ENCODE data around the gene TNFRSF13B.
"Not testable (repeated sequence)": the region's sequence is repeated elsewhere in the genome, so short reads cannot be mapped to it uniquely, and the experiment has no call there.

TNFRSF13B gene

DNA sequence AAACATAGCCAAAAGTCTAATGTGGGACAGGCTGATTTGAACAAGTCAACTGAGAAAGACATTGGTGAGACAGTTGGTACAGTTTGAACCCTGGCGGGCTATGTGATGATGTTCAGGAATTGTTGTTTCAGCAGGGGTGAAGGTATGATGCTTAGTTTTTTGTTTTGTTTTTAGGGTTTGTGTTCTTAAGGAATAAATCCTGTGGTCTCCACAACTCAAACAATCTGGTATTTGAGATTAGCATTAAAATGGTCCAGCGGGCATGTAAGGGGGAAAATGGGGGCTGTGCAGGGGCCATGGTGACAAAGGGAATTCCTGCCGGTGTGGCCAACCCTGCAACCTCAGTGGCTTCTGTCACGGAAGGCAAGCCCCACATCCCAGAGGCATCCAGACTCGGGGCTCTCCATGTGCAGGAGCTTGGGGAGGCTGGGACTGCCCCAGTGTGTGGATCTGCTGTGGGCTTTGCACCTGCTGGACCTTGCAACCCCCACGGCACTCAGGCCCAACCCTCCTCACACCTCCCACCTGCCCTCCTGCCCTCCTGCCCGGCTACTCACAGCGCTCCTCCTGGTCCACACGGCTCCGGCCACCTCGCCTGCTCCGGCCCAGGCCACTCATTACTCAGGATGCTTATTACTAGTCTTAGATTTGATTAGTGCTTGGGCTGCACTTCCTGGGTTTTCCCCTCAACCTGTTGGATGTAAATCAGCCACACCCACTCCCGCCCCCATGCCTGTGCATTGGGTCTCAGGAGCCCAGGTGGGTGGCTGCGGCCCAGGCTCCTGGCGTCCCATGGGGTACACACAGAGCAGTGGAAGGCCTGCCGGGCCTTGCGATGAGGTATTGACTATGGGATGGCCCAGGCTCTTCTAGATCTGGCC is at the start of gene TNFRSF13B:
TSS of gene TNFRSF13B (minus strand) at position 661 of the 881 bp plus-strand sequence. CDS start at position 618, 43 bp downstream.
- DNase-seq, result no peak

DNA sequence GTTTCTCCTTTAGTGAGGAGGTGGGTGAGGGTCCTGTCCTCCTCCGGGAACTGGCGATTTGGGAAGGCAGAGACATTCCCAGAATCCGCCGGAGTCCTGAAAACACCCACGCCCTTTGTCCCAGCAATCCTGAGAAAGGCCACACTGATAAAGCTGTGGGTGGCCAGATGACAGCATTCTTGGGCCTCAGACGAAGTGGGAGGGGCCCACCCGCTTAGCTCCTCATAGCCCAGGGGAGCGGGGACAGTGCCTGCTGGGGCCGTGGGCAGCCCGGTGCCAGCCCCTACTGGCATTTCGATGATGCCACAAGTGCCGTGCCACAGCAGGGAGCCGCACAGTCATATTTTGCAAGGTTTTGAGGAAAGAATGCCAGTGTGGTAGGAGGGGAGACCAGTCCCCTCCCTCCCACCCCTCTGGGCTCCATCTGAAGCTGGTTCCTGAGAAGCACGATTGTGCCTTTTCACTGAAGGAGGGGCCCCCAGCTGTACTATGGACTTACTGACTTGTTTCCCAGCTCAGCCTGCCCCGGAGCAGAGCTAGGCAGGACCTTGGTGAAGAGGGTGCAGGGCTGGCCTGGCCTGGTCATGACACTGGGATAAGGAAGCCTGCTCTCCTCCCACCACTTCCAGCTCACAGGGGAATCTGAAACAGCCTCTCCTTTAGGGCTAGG is 49.4 kb upstream of the TNFRSF13B start:
- no peak for DNase-seq

- no peak for DNase-seq
Measured at GRCh38 chr17:17020821-17021193, 48.9 kb upstream of the TNFRSF13B start.

DNA sequence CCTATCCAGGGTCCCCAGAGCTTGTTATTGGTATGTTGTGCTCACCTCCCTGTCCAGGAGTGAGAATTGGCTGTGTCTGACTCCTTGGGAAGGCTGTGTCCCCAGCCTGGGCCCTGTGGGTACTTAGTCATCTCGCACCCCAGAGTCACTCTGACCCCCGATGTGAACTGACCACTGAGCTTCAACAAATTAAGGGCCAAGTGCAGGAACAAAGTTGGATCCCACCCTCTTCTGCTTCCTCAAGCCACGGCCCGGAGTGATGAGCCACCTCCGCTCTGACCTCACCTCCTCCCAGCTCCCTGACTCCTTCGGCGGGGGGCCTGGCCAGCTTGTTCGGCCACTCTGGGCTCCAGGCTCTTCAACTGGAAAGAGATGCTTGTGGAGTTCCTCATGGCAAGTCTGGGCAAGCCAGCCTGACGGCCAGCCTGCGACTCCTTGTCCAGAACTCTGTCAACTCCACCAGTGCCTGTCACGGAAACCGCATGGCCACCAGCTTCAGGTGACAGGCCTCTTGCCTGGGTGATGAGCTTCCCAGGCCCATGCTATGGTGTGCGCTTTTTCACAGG is 48.1 kb upstream of the TNFRSF13B start:
- DNase-seq, result no peak

- DNase-seq, result no peak
Measured at GRCh38 chr17:17019430-17019762, 47.5 kb upstream of the TNFRSF13B start.

GRCh38 chr17:17018612-17019429 is 46.9 kb upstream of the TNFRSF13B start:
- no peak for DNase-seq

DNA sequence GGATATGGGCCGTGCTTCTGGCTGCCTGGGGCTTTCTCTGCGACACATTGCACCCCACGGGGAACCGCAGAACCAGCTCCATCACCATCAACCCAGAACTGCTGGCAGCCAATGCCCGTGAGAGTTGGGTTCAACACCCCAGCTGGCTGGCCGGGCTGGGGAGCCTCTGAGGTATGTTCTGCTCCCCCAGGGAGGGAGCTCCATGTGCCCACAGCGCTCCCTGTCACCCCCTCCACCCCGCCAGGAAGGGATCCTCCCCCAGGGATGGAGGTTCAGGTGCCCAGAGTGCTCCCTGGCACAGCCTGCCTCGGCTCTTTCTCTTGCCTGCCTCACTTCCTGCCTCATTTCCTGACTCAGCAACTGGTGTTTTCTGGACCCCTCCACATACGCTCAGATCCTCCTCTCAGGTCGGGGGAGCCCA is 46.1 kb upstream of the TNFRSF13B start:
- DNase-seq, result no peak

DNA sequence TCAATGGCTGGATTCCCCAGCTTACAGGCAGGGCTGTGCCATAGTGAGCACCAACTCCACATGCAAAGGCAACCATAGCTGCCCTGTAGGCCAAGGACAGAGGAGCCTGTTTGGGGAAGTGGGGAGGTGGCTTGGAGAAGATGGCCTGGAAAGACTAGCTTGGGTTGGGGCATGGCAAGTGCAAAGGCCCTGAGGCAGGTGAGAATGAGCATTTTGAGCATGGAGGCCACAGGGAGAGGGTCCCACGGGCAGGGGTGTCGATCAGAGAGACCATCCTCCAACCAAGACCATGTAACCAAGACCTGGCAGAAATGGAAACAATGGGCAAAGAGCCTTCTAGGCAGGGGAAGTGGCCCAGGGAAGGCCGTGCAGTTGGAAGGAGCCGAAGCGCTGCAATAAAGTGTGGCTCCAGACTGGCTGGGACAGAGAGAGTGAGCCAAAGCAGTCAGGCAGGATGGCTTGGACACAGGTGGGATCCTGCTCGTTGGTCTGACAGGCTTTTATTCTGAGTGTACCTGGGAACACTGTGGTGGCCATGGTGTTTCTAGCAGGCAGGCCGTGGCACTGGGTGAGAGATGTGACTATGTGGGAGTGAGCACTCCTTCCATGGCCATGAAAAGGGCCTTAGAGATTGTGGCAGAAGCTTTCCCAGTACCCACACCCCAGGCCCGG is 45.6 kb upstream of the TNFRSF13B start:
- no peak for DNase-seq

DNA sequence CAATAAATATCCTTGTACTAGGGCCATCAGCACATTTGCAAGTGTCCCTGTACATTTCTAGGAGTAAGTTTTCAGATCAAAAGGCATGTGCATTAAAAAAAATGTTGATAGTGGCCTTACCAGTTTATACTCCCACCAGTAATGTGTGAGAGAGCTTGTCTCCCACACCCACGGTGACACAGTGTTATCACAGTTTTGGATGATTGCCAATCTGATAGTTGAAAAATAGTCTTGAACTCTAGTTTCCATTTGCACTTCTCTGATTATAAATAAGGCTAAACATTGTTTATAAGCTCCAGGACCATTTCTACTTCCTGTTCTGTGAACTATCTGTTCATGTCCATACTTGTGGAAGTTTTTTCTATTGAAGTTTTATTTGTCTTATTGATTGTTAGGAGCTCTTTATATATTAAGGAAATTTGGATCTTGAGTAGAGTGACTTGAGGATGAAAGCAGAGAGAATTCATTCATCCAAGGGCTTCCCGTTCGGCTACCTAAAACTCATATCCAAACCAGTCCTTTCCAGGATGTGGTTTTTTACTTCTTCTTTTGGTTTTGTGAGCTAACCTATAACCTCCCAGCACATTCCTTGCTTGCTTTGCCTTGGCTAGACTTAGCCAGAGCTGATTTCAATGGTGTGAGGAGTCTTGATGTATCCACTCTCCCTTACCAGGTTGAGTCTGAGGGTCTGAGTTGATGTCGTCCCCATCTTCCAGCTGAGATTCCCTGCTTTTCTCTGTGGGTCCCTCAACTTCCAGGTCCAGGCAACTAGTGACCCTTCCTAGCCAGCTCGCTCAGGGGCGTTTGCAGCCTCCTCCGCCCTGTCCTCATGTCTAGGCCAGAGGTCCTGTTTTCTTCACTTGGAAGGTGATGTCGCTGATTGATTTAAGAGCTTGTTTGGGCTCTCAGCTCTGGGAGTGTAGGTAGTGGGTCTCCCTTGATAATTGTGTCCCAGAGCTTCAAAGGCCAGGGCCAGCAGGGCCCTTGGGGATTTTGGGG is 44.6 kb upstream of the TNFRSF13B start:
- not testable (repeated sequence) for DNase-seq

DNA sequence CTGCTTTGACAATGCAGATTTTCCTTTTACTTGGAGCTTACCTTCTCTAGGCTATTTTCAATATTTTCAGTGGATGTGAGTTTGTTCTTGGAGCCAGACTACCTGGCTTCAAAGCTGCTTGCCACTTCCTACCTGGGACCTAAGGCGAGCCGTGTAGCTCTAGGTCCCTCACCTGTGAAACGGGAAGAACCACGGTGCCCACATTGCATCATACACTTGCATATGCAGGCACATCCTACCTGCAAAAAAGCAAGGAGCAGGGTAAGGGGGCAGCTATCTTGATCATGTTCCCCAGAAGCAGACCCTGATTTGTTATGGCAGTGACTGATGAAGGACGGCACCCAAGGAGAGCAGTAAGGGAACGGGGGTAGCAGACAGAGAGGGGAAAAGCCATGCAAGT is 43.3 kb upstream of the TNFRSF13B start:
- no peak for DNase-seq

DNA sequence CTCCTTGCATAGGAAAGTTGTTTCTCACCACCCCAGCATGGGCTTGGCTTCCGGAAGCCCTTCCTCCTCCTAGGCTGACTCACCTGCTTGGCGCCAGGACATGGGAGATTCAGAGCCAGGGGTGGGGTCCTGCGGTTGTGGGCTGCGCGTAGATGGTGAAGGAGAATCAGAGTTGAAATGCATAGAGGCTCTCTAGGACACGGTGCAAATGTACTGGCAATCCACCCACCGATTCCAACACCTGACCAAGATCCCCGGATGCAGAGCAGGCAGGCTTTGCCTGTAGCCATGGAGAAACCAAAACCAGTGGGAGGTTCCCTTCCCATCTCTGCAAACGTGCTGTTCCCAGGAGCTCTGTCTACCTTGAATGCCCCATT is 42.8 kb upstream of the TNFRSF13B start:
- DNase-seq, result not testable (repeated sequence)

- DNase-seq, result not testable (repeated sequence)
Measured at GRCh38 chr17:17013828-17014747, 42.2 kb upstream of the TNFRSF13B start.

DNA sequence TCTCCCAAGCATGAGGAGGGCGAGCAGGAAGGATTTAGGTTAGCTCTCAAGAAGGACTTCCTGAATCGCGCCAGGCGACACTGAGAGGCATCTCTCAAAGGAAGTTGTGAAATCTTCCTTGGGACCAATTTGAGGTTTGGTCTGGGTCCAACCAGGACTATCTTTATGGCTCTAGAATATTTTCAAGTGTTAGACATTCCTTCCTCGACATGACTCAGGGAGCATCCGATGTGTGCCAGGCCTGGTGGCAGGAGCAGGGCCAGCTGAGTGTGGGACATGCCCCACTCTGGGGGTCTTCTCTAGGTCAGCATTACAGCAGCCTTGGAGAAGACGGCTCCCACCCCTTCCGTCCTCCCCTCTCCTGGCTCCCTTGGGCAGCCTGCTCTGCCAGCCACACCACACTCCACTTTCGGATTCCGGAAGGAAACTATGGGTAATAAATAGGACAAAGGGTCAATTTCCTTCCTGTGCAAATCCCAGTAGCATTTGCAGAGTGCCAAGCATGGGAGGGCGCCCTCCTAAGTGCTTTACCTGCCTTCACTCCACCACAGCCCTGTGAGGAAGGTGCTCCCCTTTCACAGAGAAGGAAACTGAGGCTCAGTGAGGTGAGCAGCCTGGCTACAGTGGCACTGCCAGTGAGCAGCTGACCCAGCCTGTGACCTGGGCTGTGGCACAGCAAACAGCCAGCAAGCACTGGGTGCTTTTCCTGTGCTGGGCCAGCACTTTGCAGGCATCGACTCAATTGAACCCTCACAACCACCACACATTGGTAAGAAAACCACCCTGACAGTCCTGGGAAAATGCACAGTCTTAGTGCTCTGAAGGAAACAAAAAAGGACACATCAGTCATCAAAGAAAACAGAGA is 39.4 kb upstream of the TNFRSF13B start:
- DNase-seq, result peak; percentile 71

GRCh38 chr17:17010545-17011034 is 38.7 kb upstream of the TNFRSF13B start:
- DNase-seq, result not testable (repeated sequence)

GRCh38 chr17:17009972-17010371 is 38.1 kb upstream of the TNFRSF13B start:
- not testable (repeated sequence) for DNase-seq

GRCh38 chr17:17008621-17009397 is 36.9 kb upstream of the TNFRSF13B start:
- not testable (repeated sequence) for DNase-seq

DNA sequence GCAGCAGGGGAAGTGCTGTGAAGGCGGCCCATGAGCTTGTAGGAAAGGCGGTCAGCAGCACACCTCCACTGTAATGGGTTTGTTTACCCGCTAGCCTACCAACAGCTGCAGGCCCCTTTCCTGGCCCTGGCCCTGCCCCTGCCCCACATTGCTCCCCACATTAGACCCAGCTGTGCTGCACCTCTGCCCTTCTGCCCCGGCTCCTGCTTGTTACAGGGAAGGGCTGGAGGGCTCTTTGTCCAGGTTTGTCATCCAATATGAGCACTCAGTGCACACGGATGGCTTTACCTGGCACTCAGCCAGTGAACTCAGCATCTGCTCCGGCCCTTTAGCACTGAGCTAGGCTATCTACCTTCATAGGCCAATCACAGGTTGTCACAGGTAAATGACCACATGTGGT is 36.0 kb upstream of the TNFRSF13B start:
- DNase-seq, result not testable (repeated sequence)
